MG63 (cell line): ENCODE data around the gene C1orf198. TPM values are rescaled to one million over a fixed set of nuclear protein-coding genes. Genes with fewer than 3 reads are reported as not detected.
A peak's percentile ranks its signal among the peaks of the same experiment; 100 is the strongest.

ENCODE experiments used
- DNase-seq: peaks from one replicate; pipeline ENCODE4 v3.0.0-alpha.2; 2020
- H3K27me3 ChIP-seq: fragments of 250-450 bp; sonication (Bioruptor Pico); 2 replicates; pipeline ENCODE4 v1.5.1; 2020; ENCODE audit warnings: mild to moderate bottlenecking, moderate library complexity
- H3K36me3 ChIP-seq: fragments of 250-450 bp; sonication (Bioruptor Pico); 2 replicates; pipeline ENCODE4 v1.5.1; 2020; ENCODE audit warnings: mild to moderate bottlenecking, moderate library complexity
- H3K4me3 ChIP-seq: fragments of 250-450 bp; sonication (Bioruptor Pico); 2 replicates; pipeline ENCODE4 v1.5.1; 2020; ENCODE audit warnings: mild to moderate bottlenecking, moderate library complexity
- H3K9me3 ChIP-seq: fragments of 250-450 bp; sonication (Bioruptor Pico); 2 replicates; pipeline ENCODE4 v1.5.1; 2020; ENCODE audit warnings: mild to moderate bottlenecking, moderate library complexity
- total RNA-seq: library from RNA; depleted of rRNA; stranded (reverse); fragments of >200 nt; shearing (Covaris generic); gene quantifications from 2 replicates; pipeline ENCODE4 v1.2.3, GENCODE V29; 2014; ENCODE audit warnings: low replicate concordance

The C1orf198 gene
- total RNA-seq, 1 experiment from 2014 or later: 47.1 TPM

GRCh38 chr1:230814949-230815692 is 53.2 kb downstream of the C1orf198 start:
- no peak for DNase-seq
- H3K36me3 ChIP-seq: no peaks in the 10 kb centered on the region
- H3K4me3 ChIP-seq: no peak overlapping the region
- H3K27me3 ChIP-seq: no peaks in the 10 kb centered on the region
- H3K9me3 ChIP-seq: peaks cover 12% of the 10 kb centered on the region

GRCh38 chr1:230812568-230812967 is 55.8 kb downstream of the C1orf198 start:
- Histone ChIP-seq H3K9me3 (peaks cover 12% of the 10 kb centered on the region), H3K36me3 (no peaks in the 10 kb centered on the region), H3K27me3 (no peaks in the 10 kb centered on the region), H3K4me3 (no peak overlapping the region)
- no peak for DNase-seq

GRCh38 chr1:230809256-230809990 is 58.9 kb downstream of the C1orf198 start:
- H3K36me3 ChIP-seq: no peaks in the 10 kb centered on the region
- H3K4me3 ChIP-seq: no peak overlapping the region
- H3K27me3 ChIP-seq: no peaks in the 10 kb centered on the region
- DNase-seq: no peak
- H3K9me3 ChIP-seq: peaks cover 12% of the 10 kb centered on the region

- no peaks in the 10 kb centered on the region for H3K27me3 ChIP-seq
- no peak overlapping the region for H3K4me3 ChIP-seq
- H3K36me3 ChIP-seq: no peaks in the 10 kb centered on the region
- H3K9me3 ChIP-seq: peaks cover 12% of the 10 kb centered on the region
- no peak for DNase-seq
Observed at GRCh38 chr1:230808281-230808872, 59.9 kb downstream of the C1orf198 start.

- H3K36me3 ChIP-seq: no peaks in the 10 kb centered on the region
- H3K9me3 ChIP-seq: peaks cover 7% of the 10 kb centered on the region
- no peak overlapping the region for H3K4me3 ChIP-seq
- no peaks in the 10 kb centered on the region for H3K27me3 ChIP-seq
- no peak for DNase-seq
Observed at GRCh38 chr1:230807561-230808280, 60.6 kb downstream of the C1orf198 start.

GRCh38 chr1:230807029-230807428 is 61.3 kb downstream of the C1orf198 start:
- peak; percentile 85 for DNase-seq

GRCh38 chr1:230806552-230806951 is 61.8 kb downstream of the C1orf198 start:
- H3K36me3 ChIP-seq: no peaks in the 10 kb centered on the region
- no peaks in the 10 kb centered on the region for H3K27me3 ChIP-seq
- no peak for DNase-seq
- H3K9me3 ChIP-seq: no peaks in the 10 kb centered on the region
- H3K4me3 ChIP-seq: no peak overlapping the region

More at GRCh38 chr1:230807029-230807428, 61.3 kb downstream of the C1orf198 start:
- Histone ChIP-seq H3K9me3 (no peaks in the 10 kb centered on the region), H3K4me3 (no peak overlapping the region), H3K36me3 (no peaks in the 10 kb centered on the region), H3K27me3 (no peaks in the 10 kb centered on the region)

GRCh38 chr1:230804396-230804795 is 63.9 kb downstream of the C1orf198 start:
- no peak for DNase-seq
- no peaks in the 10 kb centered on the region for H3K9me3 ChIP-seq
- no peaks in the 10 kb centered on the region for H3K36me3 ChIP-seq
- H3K4me3 ChIP-seq: no peak overlapping the region
- H3K27me3 ChIP-seq: no peaks in the 10 kb centered on the region

GRCh38 chr1:230800891-230801840 is 67.2 kb downstream of the C1orf198 start:
- Histone ChIP-seq H3K4me3 (no peak overlapping the region), H3K9me3 (no peaks in the 10 kb centered on the region), H3K27me3 (peaks cover 2% of the 10 kb centered on the region; the same call in 1 of the 2 replicates), H3K36me3 (no peaks in the 10 kb centered on the region)
- DNase-seq: no peak

- Histone ChIP-seq H3K27me3 (peaks cover 2% of the 10 kb centered on the region; the same call in 1 of the 2 replicates), H3K9me3 (no peaks in the 10 kb centered on the region)
- DNase-seq: no peak
Observed at GRCh38 chr1:230798491-230798890, 69.8 kb downstream of the C1orf198 start.

GRCh38 chr1:230797942-230798365 is 70.4 kb downstream of the C1orf198 start:
- peaks cover 2% of the 10 kb centered on the region; the same call in 1 of the 2 replicates for H3K27me3 ChIP-seq
- H3K4me3 ChIP-seq: no peak overlapping the region
- H3K9me3 ChIP-seq: no peaks in the 10 kb centered on the region
- no peaks in the 10 kb centered on the region for H3K36me3 ChIP-seq
- peak; percentile 51 for DNase-seq

More at GRCh38 chr1:230798491-230798890, 69.8 kb downstream of the C1orf198 start:
- Histone ChIP-seq H3K4me3 (no peak overlapping the region), H3K36me3 (no peaks in the 10 kb centered on the region)

GRCh38 chr1:230797376-230797920 is 70.9 kb downstream of the C1orf198 start:
- Histone ChIP-seq H3K4me3 (no peak overlapping the region), H3K27me3 (peaks cover 2% of the 10 kb centered on the region; the same call in 1 of the 2 replicates), H3K36me3 (no peaks in the 10 kb centered on the region), H3K9me3 (no peaks in the 10 kb centered on the region)
- DNase-seq: no peak

GRCh38 chr1:230796626-230797025 is 71.7 kb downstream of the C1orf198 start:
- Histone ChIP-seq H3K9me3 (no peaks in the 10 kb centered on the region), H3K4me3 (no peak overlapping the region), H3K27me3 (peaks cover 2% of the 10 kb centered on the region; the same call in 1 of the 2 replicates), H3K36me3 (no peaks in the 10 kb centered on the region)
- DNase-seq: no peak

GRCh38 chr1:230794871-230795605 is 73.3 kb downstream of the C1orf198 start:
- DNase-seq: no peak
- Histone ChIP-seq H3K36me3 (no peaks in the 10 kb centered on the region), H3K4me3 (no peak overlapping the region), H3K9me3 (no peaks in the 10 kb centered on the region), H3K27me3 (peaks cover 2% of the 10 kb centered on the region; the same call in 1 of the 2 replicates)

- Histone ChIP-seq H3K9me3 (no peaks in the 10 kb centered on the region), H3K27me3 (peaks cover 2% of the 10 kb centered on the region; the same call in 1 of the 2 replicates), H3K4me3 (no peak overlapping the region), H3K36me3 (no peaks in the 10 kb centered on the region)
- peak; percentile 39 for DNase-seq
Observed at GRCh38 chr1:230794431-230794830, 73.9 kb downstream of the C1orf198 start.
